HG03442 (cell line): Measurements from ENCODE around the gene PKNOX1.
"Not testable (repeated sequence)": the region's sequence is repeated elsewhere in the genome, so short reads cannot be mapped to it uniquely, and the experiment has no call there.

Experiments used
- ATAC-seq: cut with Tn5 transposase; IDR thresholded peaks from one replicate; pipeline ENCODE4 v1.9.1; 2021; ENCODE audit warnings: mild to moderate bottlenecking, moderate library complexity; ENCODE audit not compliant: unreplicated experiment

PKNOX1 gene

DNA sequence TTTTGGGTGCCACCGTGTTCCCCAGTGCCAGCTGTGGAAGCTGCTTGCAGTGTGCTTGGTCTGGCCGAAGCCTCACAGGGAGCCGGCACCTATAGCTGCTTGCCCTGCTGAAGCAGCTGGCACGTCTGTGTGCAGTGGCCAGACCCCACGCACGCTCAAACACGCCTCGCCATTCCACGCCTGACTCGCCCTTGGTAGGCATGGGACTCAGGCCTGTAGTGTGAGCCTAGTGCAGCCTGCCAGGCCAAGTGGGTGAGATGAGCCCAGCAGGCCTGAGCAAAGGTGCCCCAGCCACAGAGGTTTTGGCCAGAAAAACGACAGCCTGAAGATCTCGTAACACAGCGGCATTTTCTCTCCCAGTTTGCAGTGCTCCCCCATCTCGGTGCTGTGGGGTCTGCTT lies 68.9 kb downstream of the PKNOX1 start:
- ATAC-seq = not testable (repeated sequence)

DNA sequence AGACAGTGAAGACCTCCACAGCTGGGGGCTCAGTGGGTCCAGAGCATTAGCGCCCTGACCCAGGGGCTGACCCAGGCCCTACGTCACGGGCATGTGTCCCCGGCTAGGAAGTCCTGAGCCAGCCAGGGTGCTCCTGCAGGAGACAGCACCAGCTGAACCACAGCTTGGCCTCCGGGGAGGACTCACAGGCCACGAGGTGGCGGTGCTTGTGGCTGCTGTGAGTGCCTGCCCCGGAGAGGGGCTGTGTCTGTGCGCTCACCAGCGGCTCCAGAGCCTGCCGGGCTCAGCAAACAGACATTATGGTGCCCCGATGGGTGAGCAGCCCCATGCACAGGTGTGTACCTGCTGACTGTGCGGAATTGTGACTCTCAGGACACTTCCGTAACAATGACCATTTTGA lies 70.2 kb downstream of the PKNOX1 start:
- not testable (repeated sequence) for ATAC-seq

DNA sequence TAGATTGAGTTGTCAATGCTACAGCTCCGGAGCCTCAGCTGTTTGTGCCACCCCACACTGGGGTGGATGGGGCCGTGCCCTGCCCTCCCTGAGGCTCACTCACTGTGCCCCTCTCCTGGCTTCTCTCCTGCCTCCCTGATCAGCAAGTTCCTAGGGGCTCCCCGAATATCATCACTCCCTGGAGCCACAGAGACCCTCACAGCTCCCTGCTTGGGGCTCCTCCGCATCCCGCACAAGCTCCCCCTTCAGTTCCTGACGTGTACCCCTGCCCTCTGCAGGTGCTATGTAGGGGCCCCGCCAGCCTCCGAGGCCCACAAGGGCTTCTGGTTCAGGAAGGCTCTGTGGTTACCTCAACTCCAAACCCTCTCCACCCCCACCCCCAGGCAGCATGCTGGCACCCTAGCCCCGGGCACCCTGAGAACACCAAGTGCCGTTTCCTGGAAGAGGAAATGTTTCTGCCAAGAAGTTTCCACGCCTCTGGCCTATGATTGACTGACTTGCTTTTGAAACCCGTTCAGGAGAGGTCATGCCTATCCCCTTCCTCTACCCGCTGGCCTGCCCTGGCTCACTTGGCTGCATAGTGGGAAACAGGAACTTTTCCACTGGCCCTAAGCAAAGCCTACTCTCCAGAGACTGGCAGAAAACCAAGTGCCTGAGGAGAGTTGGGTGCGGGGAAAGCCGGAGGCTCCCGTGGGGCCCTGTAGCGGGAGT lies 71.0 kb downstream of the PKNOX1 start:
- ATAC-seq = not testable (repeated sequence)

DNA sequence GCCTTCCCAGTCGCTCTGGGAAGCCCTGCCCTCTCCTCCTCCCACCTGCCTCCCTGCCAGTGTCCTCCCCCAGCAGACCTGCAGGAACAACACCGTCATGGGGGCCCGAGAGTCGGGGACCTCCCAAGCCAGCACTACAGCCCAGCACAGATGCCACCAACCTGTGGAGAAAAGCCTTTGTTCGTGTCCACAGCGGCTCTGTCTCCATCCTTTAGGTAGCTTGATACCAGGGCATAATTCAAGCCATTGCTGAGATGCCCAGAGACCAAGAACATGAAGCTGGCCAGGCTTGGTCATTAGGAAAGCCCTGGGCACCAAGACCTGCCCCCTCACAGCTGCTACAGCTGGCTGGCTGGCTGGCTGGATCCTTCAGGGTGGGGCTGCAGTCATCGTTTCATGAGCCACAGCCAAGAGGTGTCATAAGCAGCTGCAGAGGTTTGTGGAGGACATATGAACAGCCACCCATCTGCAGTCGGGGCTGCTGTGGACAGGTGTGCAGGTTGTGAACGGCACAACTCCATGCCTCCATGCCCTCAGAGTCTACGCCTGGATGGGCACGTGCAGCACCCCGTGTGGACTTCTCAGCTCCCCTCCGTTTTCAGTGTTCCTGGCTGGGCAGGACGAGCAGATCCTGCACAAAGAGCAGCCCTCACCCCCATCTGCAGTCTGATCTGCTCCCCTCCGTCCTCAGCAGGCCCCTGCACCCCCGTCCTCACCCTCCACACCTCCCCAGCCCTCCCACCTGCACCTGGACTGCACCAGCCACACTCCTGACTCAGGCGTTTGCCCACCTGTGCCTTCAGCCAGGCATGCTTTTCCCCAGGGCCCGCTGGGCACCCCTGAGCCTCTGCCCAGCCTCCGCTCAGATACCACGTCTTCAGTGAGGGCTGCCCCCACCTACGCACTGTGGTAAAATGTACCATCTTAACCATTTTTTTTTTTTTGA lies 71.8 kb downstream of the PKNOX1 start:
- not testable (repeated sequence) for ATAC-seq

DNA sequence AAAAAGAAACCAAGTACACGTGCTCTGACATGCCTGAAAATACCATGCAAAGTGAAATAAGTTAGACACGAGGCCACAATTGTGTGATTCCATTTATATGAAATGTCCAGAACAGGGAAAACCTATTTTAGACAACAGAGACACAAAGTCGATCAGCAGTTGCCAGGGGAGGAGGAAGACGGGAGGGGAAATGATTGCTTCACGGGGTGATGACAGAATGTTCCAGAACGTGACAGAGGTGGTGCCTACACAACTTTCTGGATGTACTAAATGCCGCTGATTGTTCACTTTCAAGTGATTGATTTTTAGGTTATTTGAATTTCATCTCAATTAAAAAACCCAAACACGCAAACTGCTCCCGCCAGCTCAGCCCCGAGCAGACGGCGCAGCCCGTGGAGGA lies 78.8 kb downstream of the PKNOX1 start:
- ATAC-seq = not testable (repeated sequence)

DNA sequence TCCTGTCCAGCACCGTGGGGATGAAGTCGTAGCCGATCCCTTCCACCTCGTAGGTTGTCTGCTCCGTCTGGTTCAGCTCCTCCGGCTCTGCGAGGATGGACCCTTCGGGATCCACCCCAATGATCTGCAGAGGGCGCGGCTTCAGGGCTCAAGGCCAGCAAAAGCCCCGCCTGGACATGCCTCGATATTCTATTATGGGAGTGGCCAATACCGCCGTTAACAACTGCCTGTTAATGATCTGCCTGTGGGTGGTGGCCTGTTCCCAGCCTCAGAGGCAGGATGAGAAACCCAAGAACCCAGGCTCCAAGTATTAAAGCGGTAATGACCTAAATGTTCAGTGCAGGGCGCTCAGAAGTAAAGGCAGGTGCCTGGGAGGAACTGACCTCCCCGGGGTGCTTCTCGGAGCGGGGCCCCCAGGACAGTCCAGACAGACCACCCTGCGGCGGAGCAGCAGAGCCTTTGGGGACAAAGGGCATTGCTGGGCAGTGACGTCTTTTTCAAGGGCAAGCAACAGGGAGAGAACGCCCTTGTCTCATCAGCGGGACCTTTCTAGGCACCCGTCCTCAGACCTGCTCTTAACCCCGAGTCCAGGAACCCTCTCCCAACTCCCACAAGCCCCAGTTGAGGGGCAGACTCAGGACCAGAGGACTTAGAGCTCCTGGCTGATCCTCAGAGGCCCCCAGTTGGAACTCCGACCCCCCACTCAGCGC lies 88.7 kb downstream of the PKNOX1 start:
- ATAC-seq = not testable (repeated sequence)

DNA sequence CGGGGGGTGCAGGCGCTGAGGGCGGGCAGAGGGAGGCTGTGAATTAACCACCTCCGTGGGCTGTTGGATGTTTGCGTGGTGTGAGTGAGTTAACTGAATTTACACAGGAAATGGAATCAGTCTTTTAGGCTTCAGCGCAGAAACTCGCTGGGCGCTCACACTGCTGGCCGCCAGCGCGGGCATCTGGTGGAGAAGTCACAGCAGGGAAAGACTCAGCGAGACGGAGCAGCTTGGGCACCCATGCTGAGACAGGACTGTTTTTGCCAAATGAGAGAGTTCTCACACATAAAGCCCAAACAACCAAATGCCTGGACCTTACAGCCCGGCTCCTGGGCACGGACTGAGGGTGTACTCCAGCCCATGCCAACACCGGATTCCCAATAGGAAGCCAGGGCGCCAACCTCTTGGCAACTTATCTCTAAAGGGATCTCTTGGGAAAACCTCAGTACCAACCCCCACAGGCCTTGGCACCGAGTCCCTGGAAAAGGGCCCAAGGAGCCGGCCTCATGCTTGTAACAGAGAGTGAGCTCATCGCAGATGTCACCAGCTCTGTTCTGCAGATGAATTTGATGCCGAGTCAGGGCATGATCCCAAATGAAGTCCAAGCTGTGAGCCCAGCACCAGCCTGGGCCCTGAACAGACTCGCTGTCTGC lies 90.0 kb downstream of the PKNOX1 start:
- not testable (repeated sequence) for ATAC-seq

DNA sequence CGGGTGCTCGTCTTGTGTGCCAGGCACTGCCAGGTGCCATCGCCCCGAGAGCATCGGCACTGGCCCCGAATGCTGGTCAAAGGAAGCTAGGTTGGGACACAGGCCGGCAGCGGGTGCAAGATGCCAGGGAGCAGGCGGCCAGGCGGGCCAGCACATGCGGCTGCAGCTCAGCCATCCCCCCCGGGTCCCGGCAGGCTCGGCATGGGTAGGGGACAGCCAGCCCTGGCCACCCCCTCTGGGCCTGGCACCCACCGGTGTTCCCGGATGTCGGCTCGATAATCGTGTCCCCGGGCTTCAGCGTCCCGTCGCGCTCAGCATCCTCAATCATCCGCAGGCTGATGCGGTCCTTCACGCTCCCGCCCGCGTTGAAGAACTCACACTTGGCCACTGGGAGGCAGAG lies 91.6 kb downstream of the PKNOX1 start:
- not testable (repeated sequence) for ATAC-seq

DNA sequence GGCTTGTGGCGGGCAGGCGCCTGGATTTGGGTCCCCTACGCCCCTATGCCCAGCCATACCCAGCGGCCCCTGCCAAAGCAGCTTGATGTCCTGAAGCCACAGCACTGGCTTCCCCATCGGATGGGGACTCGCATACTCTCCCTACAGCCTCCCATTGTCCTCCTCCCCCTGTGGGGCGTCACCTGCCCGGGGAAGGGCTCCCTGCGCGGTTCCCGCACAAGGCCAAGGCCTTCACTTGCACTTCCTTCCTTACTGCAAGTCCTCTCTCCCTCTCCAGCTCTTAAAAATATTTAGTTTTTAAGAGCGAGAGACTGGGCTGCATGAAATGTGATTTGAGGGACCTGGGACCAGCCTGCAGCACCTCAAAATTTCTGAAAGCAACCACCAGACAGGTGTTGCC lies 92.3 kb downstream of the PKNOX1 start:
- ATAC-seq = not testable (repeated sequence)

DNA sequence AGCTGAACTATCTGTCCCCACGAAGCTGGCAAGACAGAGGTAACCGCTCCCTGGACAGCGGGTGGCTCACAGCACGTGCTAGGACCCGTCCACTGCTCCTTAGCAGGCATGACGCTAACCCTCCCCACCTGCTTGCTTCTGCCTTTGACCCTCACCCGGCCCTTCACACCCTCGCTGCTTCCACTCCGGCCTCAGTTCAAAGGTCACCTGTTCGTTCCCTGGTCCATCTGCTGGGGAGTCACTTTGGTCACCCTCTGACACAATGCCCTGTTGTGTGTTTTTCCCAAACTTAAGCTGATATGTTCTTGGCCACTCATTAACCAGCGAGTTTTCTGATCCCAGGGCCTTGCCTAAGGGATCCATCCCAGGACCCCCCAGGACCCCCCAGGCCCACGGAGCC lies 93.7 kb downstream of the PKNOX1 start:
- not testable (repeated sequence) for ATAC-seq

DNA sequence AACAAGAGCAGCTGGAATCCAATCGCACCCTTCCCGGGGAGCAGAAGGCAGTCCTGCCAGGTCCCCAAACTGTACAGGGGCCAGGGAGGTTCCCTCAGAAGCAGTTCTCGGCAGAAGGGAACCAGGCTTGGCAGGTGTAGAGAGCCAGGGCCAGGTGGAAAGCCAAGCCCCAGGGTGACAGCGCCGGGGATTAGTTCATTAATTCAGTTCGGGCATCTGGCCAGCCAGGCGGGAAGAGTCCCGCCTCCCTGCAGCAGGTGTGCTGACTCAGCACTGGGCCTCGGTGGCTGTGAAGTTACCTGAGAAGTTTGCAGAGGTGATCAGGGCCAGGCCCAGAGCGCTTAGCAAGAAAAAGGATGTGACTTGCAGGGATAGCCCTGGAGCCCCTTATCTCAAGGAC lies 95.3 kb downstream of the PKNOX1 start:
- not testable (repeated sequence) for ATAC-seq

DNA sequence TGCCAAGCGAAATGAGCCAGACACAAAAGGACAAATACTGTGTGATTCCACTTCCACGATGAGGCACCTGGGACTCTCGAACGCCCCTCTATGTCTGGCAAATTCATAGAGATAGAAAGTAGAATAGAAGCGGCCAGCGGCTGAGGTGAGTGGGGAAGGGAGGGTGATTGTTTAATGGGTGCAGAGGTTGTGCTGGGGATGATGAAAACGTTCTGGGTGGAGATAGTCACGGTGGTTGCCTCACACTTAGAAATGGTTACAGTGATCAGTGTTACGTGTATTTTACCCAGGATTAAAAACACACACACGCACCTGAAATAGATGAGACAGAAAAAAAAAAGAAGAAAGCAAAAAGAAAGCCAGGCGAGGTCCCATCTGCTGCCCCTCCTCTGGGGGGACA lies 98.4 kb downstream of the PKNOX1 start:
- not testable (repeated sequence) for ATAC-seq

DNA sequence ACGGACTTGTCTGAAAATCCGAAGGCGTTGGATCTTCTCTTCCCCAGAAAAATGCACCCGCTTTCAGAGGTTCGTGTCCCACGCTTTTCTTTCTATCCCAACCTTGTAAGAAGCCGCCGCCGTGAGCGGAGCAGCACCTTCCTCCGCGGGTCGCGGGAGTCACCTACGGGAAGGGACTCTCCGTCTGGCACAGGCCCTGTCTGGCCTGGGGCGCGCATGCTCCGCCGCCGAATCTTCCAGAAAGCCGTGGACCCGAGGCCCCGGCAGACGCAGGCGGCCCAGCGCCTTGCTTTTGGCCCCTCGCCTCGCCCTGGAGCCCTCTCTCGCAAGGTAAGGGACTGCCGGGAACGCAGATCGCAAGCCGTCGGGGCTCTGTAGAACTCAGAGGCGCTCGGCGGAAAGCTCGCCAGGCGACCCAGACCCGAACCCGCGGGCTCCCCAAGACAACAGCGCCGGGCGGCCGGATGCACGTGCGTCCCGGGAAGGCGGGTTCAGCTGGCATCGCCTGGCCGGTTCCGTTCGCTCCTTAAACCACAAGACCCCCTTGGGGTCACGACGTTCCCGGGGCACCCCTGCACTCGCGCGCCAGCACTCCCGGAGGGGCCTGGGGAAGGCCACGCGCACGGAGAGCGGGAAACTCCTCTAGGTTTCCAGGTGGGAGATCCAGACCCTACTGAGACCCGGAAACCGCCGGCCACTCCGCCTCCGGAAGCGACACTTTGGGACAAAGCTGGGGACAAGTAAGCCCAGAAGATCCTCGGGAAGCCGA lies 100.2 kb downstream of the PKNOX1 start:
- ATAC-seq = not testable (repeated sequence)

DNA sequence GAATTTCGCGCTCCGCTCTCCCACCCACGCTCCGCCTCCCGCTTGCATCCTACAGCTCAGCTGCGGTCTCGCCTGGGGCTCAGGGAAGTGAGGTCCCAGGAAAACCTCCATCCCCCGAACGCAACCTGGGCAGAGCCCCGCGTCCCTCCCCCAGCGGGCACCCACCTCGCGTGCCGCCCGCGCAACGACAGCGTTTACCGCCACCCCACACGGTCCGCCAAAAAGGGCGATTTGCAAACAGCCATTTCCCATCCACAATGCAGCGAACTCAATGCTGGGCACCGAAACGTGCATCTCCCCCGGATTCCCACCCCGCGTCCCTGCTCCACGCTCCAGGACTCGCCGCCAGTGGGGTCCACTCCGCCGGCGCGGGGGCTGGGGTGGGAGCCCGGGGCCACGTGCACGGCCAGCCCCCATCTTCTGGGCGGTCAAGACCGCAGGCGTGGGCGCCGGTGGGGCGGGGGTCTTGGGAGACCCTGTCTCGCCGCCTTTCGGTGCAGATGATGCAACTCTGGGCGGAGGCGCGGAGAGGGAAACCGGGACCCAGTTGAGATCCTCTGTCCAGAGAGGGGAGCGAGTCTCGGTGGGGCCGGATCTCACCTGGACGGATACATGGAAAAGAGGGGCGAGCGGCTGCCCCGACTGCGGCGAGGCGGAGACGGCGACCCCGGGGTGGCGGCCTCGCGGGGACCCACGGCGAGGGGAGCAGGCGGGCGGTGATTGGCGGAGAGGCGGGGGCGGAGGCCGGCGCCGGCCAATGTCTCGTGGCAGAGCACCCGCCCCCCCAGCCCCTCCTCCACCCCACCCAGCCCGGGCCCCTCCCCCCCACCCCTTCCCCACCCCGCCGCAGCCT lies 101.0 kb downstream of the PKNOX1 start, which contains the start of gene CBS:
Gene CBS (minus strand): TSS at position 666 of the 853 bp plus-strand sequence. CDS start 3,642 bp downstream, outside the sequence.
- ATAC-seq = not testable (repeated sequence)

DNA sequence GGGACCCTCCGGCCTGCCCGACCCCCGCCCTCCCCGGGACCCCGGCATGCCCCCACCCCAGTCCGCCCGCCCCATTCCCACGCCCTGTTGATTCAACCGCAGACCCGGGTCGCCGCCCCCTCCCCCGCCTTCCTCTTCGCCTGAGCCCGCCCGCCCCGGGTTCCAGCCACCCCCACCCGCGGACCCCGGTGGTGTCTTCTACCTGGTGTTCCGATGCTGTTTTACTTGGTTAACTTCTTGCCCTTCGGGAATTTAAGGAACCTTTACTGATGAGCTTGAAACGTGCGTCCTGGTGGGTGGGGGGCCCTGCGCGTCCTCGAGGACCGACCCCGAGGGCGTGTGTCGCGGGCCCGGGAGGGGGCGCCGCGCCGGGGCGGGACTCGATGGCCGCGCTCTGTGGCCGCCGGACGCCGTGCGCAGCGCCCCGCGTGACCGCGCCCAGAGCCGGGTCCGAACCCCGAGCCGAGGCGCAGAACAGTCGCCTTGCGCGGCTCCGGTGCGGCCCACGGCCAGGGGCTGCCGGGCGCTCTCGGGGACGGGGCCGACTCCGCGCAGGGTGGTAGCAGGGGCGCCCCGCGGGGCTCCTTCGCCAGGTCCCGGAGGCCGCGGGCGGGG lies 101.8 kb downstream of the PKNOX1 start:
- ATAC-seq = not testable (repeated sequence)

DNA sequence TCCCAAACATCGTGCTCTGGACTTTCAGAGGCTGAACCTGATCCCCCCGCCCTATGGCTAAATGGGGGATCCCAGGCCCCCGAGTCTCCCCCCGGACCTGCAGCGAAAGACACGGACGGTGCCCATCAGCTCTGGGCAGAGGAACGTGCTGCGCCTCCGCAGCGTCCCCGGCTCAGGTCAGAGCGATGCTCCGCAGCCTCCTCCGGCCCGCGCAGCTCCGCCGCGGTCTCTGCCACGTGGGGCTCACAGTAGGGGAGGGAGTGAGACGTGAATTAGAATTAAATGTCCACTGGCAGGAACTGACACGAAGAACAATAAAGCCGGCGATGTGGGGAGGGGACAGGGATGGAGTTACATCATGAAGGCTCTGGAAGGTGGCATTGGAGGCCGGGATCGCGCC lies 102.3 kb downstream of the PKNOX1 start:
- ATAC-seq = not testable (repeated sequence)

DNA sequence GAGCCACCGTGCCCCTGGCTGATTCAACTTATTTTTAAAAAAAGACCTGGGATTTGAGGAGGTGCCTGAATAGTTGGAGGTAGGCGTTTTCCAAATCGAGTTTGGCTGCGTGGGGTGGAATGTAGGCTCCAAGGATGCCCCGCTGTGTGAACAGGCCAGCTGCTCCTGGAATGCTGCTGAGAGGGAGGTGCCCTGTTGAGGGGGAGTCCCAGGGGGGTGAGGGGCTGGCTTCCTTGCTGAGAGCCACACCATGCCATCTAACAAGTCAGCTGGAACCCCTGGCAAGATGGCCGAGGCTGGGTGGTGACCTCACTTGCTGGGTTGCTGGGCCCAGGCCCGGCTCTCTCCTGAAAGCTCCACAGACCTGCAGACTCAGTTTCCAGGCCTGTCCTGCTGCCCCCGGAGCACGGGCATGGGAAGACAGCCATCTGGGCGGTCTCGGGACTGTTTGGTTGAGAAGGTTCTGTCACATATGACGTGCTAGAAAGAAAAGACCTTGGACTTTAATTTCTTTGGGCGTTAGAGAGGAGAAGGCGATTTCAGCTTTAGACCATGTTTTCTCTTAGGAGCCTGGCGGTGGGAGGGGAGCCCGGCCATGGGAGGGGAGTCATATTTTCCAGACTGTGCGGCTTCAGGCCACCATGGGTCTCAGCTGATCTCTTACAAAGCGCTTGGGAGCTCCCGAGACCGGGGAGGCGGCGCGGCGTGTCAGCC lies 108.4 kb downstream of the PKNOX1 start:
- not testable (repeated sequence) for ATAC-seq
